Suprapubic skin (tissue), 4 donors: ENCODE measurements around the gene SRSF7. TPM values are rescaled to one million over a fixed set of nuclear protein-coding genes. Genes with fewer than 3 reads are reported as not detected.

Experiments used
- DNase-seq, 2 donors: peaks; one replicate each; pipeline ENCODE4 v3.0.0-alpha.2; 2019; ENCODE audit warnings: low spot score in 2 of 2
- H3K27ac ChIP-seq: fragments of 200-600 bp; sonication (generic); one replicate; pipeline ENCODE4 v1.5.1; 2019
- H3K27me3 ChIP-seq: fragments of 200-600 bp; sonication (generic); one replicate; pipeline ENCODE4 v1.5.1; 2019
- H3K36me3 ChIP-seq: fragments of 200-600 bp; sonication (generic); one replicate; pipeline ENCODE4 v1.5.1; 2019
- H3K4me1 ChIP-seq: fragments of 200-600 bp; sonication (generic); one replicate; pipeline ENCODE4 v1.5.1; 2019
- H3K4me3 ChIP-seq: fragments of 200-600 bp; sonication (generic); one replicate; pipeline ENCODE4 v1.5.1; 2019; ENCODE audit warnings: mild to moderate bottlenecking
- H3K9me3 ChIP-seq: fragments of 200-600 bp; sonication (generic); one replicate; pipeline ENCODE4 v1.5.1; 2019
- EP300 ChIP-seq: sonication (generic); formaldehyde crosslinking; IDR thresholded peaks from one replicate; pipeline ENCODE4 v1.6.1; 2017; ENCODE audit warnings: antibody characterized with exemption
- POLR2A ChIP-seq, 2 donors: fragments of 450-650 bp; IDR thresholded peaks; one replicate each; pipeline ENCODE4 v1.6.1; 2017; ENCODE audit warnings: antibody characterized with exemption in 2 of 2, mild to moderate bottlenecking in 2 of 2, moderate library complexity in 2 of 2
- POLR2AphosphoS5 ChIP-seq, 3 donors: sonication (generic); formaldehyde crosslinking; IDR thresholded peaks; one replicate each; pipeline ENCODE4 v1.6.1; 2017; ENCODE audit warnings: antibody characterized with exemption in 3 of 3
- WGBS: methylation state at CpG from one replicate; pipeline ENCODE4 v1.1.5; 2018; 5-methylcytosine and 5-hydroxymethylcytosine counted together
- total RNA-seq, 4 donors: library from RNA; depleted of rRNA; stranded (reverse); fragments of >200 nt; gene quantifications; one replicate each; pipeline ENCODE4 v1.1.0, GENCODE V29; 2016
- TF ChIP-seq, protein P1 (sequence below), 2 donors: fragments of 200-600 bp in 1 of 2; fragments of 450-650 bp in 1 of 2; sonication (generic) in 1 of 2; IDR thresholded peaks; one replicate each; pipeline ENCODE4 v1.5.1; 2016 to 2019; ENCODE audit warnings: antibody characterized with exemption in 2 of 2, mild to moderate bottlenecking in 1 of 2, moderate library complexity in 1 of 2

The SRSF7 gene
- total RNA-seq, 4 donors from 2014 or later = 90.4 to 144 (median 94.2) TPM

DNA sequence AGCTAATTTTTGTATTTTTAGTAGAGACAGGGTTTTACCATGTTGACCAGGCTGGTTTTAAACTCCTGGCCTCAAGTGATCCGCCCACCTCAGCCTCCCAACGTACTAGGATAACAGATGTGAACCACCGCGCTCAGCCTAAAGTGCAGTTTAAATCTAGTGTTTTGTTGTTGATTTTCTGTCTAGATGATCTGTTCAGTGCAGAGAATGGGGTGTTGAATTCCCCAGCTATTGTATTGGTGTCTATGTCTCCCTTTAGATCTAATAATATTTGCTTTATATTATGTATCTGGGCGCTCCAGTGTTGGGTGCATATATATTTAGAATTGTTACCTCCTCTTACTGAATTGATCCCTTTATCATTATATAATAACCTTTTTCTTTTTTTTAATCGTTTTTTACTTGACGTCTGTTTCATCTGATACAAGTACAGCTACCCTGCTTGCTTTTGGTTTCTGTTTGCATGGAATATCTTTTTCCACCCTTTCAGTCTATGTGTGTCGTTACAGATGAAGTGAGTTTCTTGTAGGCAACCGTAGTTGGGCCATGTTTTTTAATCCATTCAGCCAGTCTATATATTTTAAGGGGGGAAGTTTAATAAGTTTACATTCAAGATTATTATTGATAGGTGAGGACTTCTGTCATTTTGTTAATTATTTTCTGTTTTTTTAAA lies 50.9 kb downstream of the SRSF7 start:
- Histone ChIP-seq H3K4me1 (no peaks in the 10 kb centered on the region), H3K4me3 (no peak overlapping the region), H3K36me3 (no peaks in the 10 kb centered on the region), H3K27ac (no peak overlapping the region), H3K27me3 (no peaks in the 10 kb centered on the region), H3K9me3 (no peaks in the 10 kb centered on the region)
- WGBS = 90% methylated on average over 9 of the region's 9 CpGs
- no peak for DNase-seq
- TF ChIP-seq POLR2A (IDR thresholded peaks at IDR 0.05) (no peak), EP300 (no peak), POLR2AphosphoS5 (IDR thresholded peaks at IDR 0.05) (no peak)
- TF ChIP-seq, protein P1, sequence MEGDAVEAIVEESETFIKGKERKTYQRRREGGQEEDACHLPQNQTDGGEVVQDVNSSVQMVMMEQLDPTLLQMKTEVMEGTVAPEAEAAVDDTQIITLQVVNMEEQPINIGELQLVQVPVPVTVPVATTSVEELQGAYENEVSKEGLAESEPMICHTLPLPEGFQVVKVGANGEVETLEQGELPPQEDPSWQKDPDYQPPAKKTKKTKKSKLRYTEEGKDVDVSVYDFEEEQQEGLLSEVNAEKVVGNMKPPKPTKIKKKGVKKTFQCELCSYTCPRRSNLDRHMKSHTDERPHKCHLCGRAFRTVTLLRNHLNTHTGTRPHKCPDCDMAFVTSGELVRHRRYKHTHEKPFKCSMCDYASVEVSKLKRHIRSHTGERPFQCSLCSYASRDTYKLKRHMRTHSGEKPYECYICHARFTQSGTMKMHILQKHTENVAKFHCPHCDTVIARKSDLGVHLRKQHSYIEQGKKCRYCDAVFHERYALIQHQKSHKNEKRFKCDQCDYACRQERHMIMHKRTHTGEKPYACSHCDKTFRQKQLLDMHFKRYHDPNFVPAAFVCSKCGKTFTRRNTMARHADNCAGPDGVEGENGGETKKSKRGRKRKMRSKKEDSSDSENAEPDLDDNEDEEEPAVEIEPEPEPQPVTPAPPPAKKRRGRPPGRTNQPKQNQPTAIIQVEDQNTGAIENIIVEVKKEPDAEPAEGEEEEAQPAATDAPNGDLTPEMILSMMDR (IDR thresholded peaks at IDR 0.05) = no peak

DNA sequence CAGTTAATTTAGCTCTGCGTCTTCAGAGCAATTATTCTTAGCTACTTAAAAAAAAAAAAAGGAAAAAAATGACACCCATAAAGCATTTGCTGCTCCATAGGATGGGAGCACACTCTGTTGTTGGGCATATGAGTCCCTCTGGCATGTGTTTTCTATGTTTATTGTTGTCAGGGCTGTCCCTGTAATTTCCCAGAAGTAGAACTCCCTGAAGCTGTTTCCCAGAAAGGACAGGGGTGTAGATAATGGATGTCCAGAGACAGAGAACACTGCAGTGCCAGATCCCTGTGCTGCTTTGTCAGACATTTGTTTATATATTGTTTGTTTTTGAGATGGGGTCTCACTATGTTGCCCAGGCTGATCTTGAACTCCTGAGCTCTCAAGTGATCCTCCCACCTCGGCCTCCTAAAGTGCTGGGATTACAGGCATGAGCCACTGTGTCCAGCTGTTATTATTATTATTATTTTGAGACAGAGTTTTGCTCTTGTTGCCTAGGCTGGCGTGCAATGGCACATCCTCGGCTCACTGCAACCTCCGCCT lies 52.6 kb downstream of the SRSF7 start:
- no peak for DNase-seq
- Histone ChIP-seq H3K4me3 (no peak overlapping the region), H3K27ac (no peak overlapping the region), H3K36me3 (no peaks in the 10 kb centered on the region), H3K4me1 (peaks cover 7% of the 10 kb centered on the region), H3K27me3 (no peaks in the 10 kb centered on the region), H3K9me3 (no peaks in the 10 kb centered on the region)
- WGBS = 94% methylated on average over 5 of the region's 5 CpGs
- TF ChIP-seq, protein P1 (IDR thresholded peaks at IDR 0.05) = no peak
- TF ChIP-seq POLR2A (IDR thresholded peaks at IDR 0.05) = no peak

DNA sequence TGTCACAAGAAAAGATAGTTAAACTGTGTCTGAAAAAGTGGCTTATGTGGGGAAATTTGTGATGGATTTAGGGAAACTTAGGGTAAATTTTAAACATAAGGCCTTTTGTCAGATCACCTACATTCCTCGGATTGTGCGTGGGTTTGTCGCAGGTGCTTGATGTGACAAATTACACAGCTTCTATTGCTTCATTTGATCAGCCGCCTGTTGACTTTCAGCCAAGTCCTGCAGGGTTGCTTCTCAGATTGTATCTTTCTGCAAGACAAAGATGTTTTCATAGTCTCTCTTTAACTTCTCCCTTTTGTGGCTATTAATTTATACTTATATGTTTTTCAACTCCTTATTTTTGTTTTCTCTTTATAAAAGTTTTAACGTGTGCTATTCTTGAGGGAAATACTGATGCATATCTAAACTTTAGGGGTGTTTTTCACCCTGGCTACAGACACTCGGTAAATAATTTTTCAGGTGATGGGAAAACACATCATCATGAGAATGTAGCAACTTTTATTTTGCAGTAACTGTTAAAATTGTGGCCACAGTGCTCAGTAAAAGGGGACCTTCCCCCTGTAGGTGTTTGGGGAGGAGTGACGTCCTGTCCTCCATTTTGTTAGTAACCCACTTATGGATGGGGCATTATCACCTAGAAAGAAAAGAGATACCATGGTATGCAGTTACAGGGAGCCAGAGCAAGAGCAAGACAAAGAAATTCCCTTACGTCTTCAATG lies 53.9 kb downstream of the SRSF7 start:
- H3K9me3 ChIP-seq = no peaks in the 10 kb centered on the region
- H3K27me3 ChIP-seq = no peaks in the 10 kb centered on the region
- H3K27ac ChIP-seq = no peak overlapping the region
- peaks cover 17% of the 10 kb centered on the region for H3K4me1 ChIP-seq
- no peak for TF ChIP-seq EP300
- TF ChIP-seq POLR2AphosphoS5 (IDR thresholded peaks at IDR 0.05) = no peak
- TF ChIP-seq POLR2A (IDR thresholded peaks at IDR 0.05) = no peak
- TF ChIP-seq, protein P1 (IDR thresholded peaks at IDR 0.05) = no peak
- H3K36me3 ChIP-seq = no peaks in the 10 kb centered on the region
- WGBS = 55% methylated on average over 8 of the region's 8 CpGs
- no peak overlapping the region for H3K4me3 ChIP-seq
- no peak for DNase-seq

Other genes starting within 250 kb of the SRSF7 start
- 10 to 100 TPM; 13.1 to 54.6 (median 23.4) TPM for gene HNRNPLL, start 148.4 kb downstream of the SRSF7 start, total RNA-seq
- gene GALM, start 85.2 kb downstream of the SRSF7 start, total RNA-seq = 10 to 100 TPM in 1 of 4 donors, 1 to 10 TPM in 3; 3.7 to 16.4 (median 7.1) TPM
- 1 to 10 TPM; 3.9 to 7.7 (median 4.7) TPM for gene GEMIN6, start 26.8 kb upstream of the SRSF7 start, total RNA-seq
- 10 to 100 TPM; 12.0 to 23.3 (median 16.4) TPM for gene DHX57, start 124.6 kb upstream of the SRSF7 start, total RNA-seq
- 1 to 10 TPM; 6.3 to 9.0 (median 7.5) TPM for gene MORN2, start 124.6 kb upstream of the SRSF7 start, total RNA-seq
- gene ARHGEF33, start 138.5 kb upstream of the SRSF7 start, total RNA-seq = under 1 TPM; 0.34 to 0.80 (median 0.42) TPM